Gastrocnemius medialis (tissue), 4 donors: ENCODE measurements around the gene GRHPR.

Source experiments
- POLR2A ChIP-seq, 2 donors: fragments of 450-650 bp; IDR thresholded peaks; one replicate each; pipeline ENCODE4 v1.6.1; 2017; ENCODE audit warnings: antibody characterized with exemption in 2 of 2, mild to moderate bottlenecking in 2 of 2, moderate library complexity in 2 of 2
- TF ChIP-seq, protein P1 (sequence below), 5 experiments: fragments of 450-650 bp in 3 of 5; fragments of 200-600 bp in 2 of 5; sonication (generic) in 2 of 5; IDR thresholded peaks in 4 of 5; conservative IDR thresholded peaks in 1 of 5; 1 replicate in 4 of 5; 2 replicates in 1 of 5; pipeline ENCODE4 v1.5.1; 2016 to 2019; ENCODE audit warnings: antibody characterized with exemption in 5 of 5, mild to moderate bottlenecking in 3 of 5, moderate library complexity in 3 of 5

DNA sequence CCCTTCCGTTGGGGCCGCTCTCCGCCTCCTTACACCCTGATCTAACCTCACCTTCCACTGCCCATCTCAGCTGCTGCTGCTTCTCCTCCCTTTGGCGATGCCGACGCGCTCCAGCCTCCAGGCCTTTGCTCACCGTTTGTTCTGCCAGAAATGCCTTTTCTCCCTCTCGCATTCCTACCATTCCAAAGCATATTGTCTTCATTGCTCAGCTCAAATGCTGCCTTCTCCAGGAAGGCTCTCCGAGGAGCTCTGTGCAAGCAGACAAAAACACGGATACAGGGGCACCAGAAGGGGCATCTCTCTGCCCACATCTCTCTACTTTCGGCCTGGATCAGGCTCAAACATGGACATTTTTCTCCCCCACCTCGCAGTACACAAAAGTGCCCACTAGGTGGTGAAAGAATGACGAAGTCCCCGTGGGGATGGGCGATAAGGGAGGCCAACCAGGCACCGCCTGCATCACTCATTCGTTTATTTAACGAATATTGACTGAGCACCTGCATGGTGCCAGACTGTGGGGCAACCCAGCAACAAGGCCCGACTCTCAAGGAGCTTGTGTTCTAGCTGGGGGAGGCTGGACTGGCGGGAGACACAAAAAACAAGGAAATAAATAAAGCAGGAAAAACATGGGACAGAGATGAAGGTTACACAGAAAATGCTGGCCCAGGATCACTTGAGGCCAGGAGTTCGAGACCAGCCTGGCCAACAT, 7.3 kb upstream of the GRHPR start:
- TF ChIP-seq, protein P1, sequence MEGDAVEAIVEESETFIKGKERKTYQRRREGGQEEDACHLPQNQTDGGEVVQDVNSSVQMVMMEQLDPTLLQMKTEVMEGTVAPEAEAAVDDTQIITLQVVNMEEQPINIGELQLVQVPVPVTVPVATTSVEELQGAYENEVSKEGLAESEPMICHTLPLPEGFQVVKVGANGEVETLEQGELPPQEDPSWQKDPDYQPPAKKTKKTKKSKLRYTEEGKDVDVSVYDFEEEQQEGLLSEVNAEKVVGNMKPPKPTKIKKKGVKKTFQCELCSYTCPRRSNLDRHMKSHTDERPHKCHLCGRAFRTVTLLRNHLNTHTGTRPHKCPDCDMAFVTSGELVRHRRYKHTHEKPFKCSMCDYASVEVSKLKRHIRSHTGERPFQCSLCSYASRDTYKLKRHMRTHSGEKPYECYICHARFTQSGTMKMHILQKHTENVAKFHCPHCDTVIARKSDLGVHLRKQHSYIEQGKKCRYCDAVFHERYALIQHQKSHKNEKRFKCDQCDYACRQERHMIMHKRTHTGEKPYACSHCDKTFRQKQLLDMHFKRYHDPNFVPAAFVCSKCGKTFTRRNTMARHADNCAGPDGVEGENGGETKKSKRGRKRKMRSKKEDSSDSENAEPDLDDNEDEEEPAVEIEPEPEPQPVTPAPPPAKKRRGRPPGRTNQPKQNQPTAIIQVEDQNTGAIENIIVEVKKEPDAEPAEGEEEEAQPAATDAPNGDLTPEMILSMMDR (IDR thresholded peaks at IDR 0.05 in 4 of 5, conservative IDR thresholded peaks at IDR 0.05 in 1 of 5) = peak; percentile 71 to 82 (median 77)
- TF ChIP-seq POLR2A (IDR thresholded peaks at IDR 0.05) = no peak
